ENCODE results near the gene RRP15.
"Not testable (repeated sequence)": the region's sequence is repeated elsewhere in the genome, so short reads cannot be mapped to it uniquely, and the experiment has no call there.

RRP15 gene

GRCh38 chr1:218296162-218296561 lies 11.1 kb downstream of the RRP15 start:
- no peak for DNase-seq (ENCODE audit: low read depth in 2 of 2)

GRCh38 chr1:218297461-218297860 lies 12.4 kb downstream of the RRP15 start:
- DNase-seq (ENCODE audit: low read depth in 2 of 2): no peak

GRCh38 chr1:218297867-218298266 lies 12.8 kb downstream of the RRP15 start:
- DNase-seq (ENCODE audit: low read depth in 2 of 2): no peak

- no peak for DNase-seq (ENCODE audit: low read depth in 2 of 2)
Measured at GRCh38 chr1:218298398-218298797, 13.3 kb downstream of the RRP15 start.

GRCh38 chr1:218299416-218299815 lies 14.3 kb downstream of the RRP15 start:
- no peak for DNase-seq (ENCODE audit: low read depth in 2 of 2)

- DNase-seq (ENCODE audit: low read depth in 2 of 2): no peak
Measured at GRCh38 chr1:218301217-218301616, 16.1 kb downstream of the RRP15 start.

GRCh38 chr1:218302155-218302554 lies 17.1 kb downstream of the RRP15 start:
- no peak for DNase-seq (ENCODE audit: low read depth in 2 of 2)

- no peak for DNase-seq (ENCODE audit: low read depth in 2 of 2)
Measured at GRCh38 chr1:218303176-218303879, 18.2 kb downstream of the RRP15 start.

GRCh38 chr1:218304281-218305039 lies 19.4 kb downstream of the RRP15 start:
- no peak for DNase-seq (ENCODE audit: low read depth in 2 of 2)

GRCh38 chr1:218305472-218306064 lies 20.5 kb downstream of the RRP15 start:
- DNase-seq (ENCODE audit: low read depth in 2 of 2): no peak

- no peak for DNase-seq (ENCODE audit: low read depth in 2 of 2)
Measured at GRCh38 chr1:218312509-218312908, 27.4 kb downstream of the RRP15 start.

GRCh38 chr1:218314316-218314715 lies 29.2 kb downstream of the RRP15 start:
- DNase-seq (ENCODE audit: low read depth in 2 of 2): no peak

- DNase-seq (ENCODE audit: low read depth in 2 of 2): no peak
Measured at GRCh38 chr1:218315638-218316037, 30.5 kb downstream of the RRP15 start.

- DNase-seq (ENCODE audit: low read depth in 2 of 2): no peak
Measured at GRCh38 chr1:218317061-218317460, 32.0 kb downstream of the RRP15 start.

GRCh38 chr1:218320182-218320581 lies 35.1 kb downstream of the RRP15 start:
- DNase-seq (ENCODE audit: low read depth in 2 of 2): not testable (repeated sequence)

- no peak for DNase-seq (ENCODE audit: low read depth in 2 of 2)
Measured at GRCh38 chr1:218322762-218323161, 37.7 kb downstream of the RRP15 start.

GRCh38 chr1:218323568-218324225 lies 38.6 kb downstream of the RRP15 start:
- DNase-seq (ENCODE audit: low read depth in 2 of 2): no peak

GRCh38 chr1:218324226-218324580 lies 39.1 kb downstream of the RRP15 start:
- DNase-seq (ENCODE audit: low read depth in 2 of 2): no peak

- no peak for DNase-seq (ENCODE audit: low read depth in 2 of 2)
Measured at GRCh38 chr1:218328769-218329168, 43.7 kb downstream of the RRP15 start.

GRCh38 chr1:218330043-218330623 lies 45.0 kb downstream of the RRP15 start:
- DNase-seq (ENCODE audit: low read depth in 2 of 2): no peak

GRCh38 chr1:218332416-218332815 lies 47.3 kb downstream of the RRP15 start:
- DNase-seq (ENCODE audit: low read depth in 2 of 2): no peak

GRCh38 chr1:218336328-218336727 lies 51.2 kb downstream of the RRP15 start:
- DNase-seq (ENCODE audit: low read depth in 2 of 2): no peak

Data from stimulated activated CD8-positive, alpha-beta memory T cell treated with anti-CD3 and anti-CD28 coated beads, Interleukin-7, amount 100 ng/mL, for 4 hours (primary cell).